GM12878 (cell line): ENCODE measurements around the gene CHRNA3.

Experiments used
- CHD2 ChIP-seq: IDR thresholded peaks from 2 replicates; pipeline ENCODE4 v1.6.1; 2011; ENCODE audit warnings: low read depth, low read length, improper control_type of control experiment, borderline replicate concordance
- EP300 ChIP-seq, 2 experiments: fragments of 150-350 bp in 1 of 2; IDR thresholded peaks; 2 replicates each; pipeline ENCODE4 v1.6.1; 2011 to 2012; ENCODE audit warnings: low read depth in 2 of 2, low read length in 2 of 2, borderline replicate concordance in 1 of 2, improper control_type of control experiment in 1 of 2, inconsistent platforms in 1 of 2; ENCODE audit not compliant: control insufficient read depth in 1 of 2
- HDGF ChIP-seq: fragments of 450-650 bp; IDR thresholded peaks from 2 replicates; pipeline ENCODE4 v1.6.1; 2016; ENCODE audit warnings: antibody characterized with exemption
- POLR2A ChIP-seq: IDR thresholded peaks from 2 replicates; pipeline ENCODE4 v1.6.1; 2011; ENCODE audit warnings: low read depth, mild to moderate bottlenecking, low read length
- RBBP5 ChIP-seq: fragments of 200-600 bp; sonication (generic); conservative IDR thresholded peaks from 2 replicates; pipeline ENCODE4 v1.6.1; 2016
- RFX5 ChIP-seq: IDR thresholded peaks from 2 replicates; pipeline ENCODE4 v1.6.1; 2011; ENCODE audit warnings: low read depth, low read length, improper control_type of control experiment
- SMARCA5 ChIP-seq: fragments of 450-650 bp; IDR thresholded peaks from 2 replicates; pipeline ENCODE4 v1.6.1; 2017; ENCODE audit warnings: mild to moderate bottlenecking
- ZBED1 ChIP-seq: IDR thresholded peaks from 2 replicates; pipeline ENCODE4 v1.6.1; 2016; ENCODE audit warnings: borderline replicate concordance
- ZNF274 ChIP-seq: IDR thresholded peaks from one replicate; pipeline ENCODE4 v1.8.0; 2011; ENCODE audit not compliant: insufficient read length, insufficient read depth
- TF ChIP-seq, protein P1 (sequence below), 3 experiments: IDR thresholded peaks in 2 of 3; conservative IDR thresholded peaks in 1 of 3; 2 replicates each; pipeline ENCODE4 v1.5.1; 2011; ENCODE audit warnings: low read depth in 3 of 3, low read length in 3 of 3, mild to moderate bottlenecking in 3 of 3, control low read depth in 2 of 3, moderate library complexity in 2 of 3, inconsistent platforms in 1 of 3, mixed read lengths in 1 of 3; ENCODE audit not compliant: control insufficient read depth in 2 of 3, insufficient read depth in 1 of 3; ENCODE audit errors: extremely low read depth in 1 of 3
- TF ChIP-seq, protein P2 (sequence below): fragments of 450-650 bp; IDR thresholded peaks from 2 replicates; pipeline ENCODE4 v1.6.1; 2017; ENCODE audit warnings: mild to moderate bottlenecking, moderate library complexity
- TF ChIP-seq, protein P3 (sequence below): fragments of 450-650 bp; IDR thresholded peaks from 2 replicates; pipeline ENCODE4 v1.6.1; 2014; ENCODE audit warnings: mild to moderate bottlenecking
- TF ChIP-seq, protein P4 (sequence below): IDR thresholded peaks from 2 replicates; pipeline ENCODE4 v1.6.1; 2012; ENCODE audit warnings: mild to moderate bottlenecking, low read depth, low read length
- TF ChIP-seq, protein P5 (sequence below): IDR thresholded peaks from 2 replicates; pipeline ENCODE4 v1.6.1; 2011; ENCODE audit warnings: low read depth, mild to moderate bottlenecking, low read length, moderate library complexity, borderline replicate concordance; ENCODE audit errors: extremely low read depth

DNA sequence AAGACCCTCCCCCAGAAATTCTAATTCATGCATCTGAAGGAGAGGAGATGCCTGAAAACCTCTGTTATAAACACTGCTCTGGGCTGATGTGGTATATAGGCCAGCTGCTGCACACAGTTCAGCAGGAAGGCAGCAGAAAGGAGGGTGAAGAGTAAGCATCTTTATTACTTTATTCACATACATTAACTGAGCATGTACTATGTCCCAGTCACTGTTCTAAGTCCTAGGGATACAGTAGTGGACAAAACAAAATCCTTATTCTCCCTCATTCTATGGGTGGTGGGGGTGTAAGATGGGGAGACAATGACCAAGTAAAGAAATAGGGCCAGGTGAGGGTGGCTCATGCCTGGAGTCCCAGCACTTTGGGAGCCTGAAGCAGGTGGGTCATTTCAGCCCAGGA, 38.0 kb upstream of the CHRNA3 start:
- TF ChIP-seq, protein P1, sequence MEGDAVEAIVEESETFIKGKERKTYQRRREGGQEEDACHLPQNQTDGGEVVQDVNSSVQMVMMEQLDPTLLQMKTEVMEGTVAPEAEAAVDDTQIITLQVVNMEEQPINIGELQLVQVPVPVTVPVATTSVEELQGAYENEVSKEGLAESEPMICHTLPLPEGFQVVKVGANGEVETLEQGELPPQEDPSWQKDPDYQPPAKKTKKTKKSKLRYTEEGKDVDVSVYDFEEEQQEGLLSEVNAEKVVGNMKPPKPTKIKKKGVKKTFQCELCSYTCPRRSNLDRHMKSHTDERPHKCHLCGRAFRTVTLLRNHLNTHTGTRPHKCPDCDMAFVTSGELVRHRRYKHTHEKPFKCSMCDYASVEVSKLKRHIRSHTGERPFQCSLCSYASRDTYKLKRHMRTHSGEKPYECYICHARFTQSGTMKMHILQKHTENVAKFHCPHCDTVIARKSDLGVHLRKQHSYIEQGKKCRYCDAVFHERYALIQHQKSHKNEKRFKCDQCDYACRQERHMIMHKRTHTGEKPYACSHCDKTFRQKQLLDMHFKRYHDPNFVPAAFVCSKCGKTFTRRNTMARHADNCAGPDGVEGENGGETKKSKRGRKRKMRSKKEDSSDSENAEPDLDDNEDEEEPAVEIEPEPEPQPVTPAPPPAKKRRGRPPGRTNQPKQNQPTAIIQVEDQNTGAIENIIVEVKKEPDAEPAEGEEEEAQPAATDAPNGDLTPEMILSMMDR (IDR thresholded peaks at IDR 0.05 in 2 of 3, conservative IDR thresholded peaks at IDR 0.05 in 1 of 3; ENCODE audit: control insufficient read depth in 2 of 3, extremely low read depth in 1 of 3, insufficient read depth in 1 of 3, low read depth in 3 of 3, low read length in 3 of 3) = no peak
- TF ChIP-seq RBBP5 (no peak), RFX5 (no peak), HDGF (no peak), ZNF274 (no peak), POLR2A (no peak), CHD2 (no peak), EP300 (IDR thresholded peaks at IDR 0.05; ENCODE audit: borderline replicate concordance in 1 of 2, control insufficient read depth in 1 of 2, low read depth in 2 of 2, low read length in 2 of 2) (no peak), SMARCA5 (no peak), ZBED1 (no peak)
- TF ChIP-seq, protein P2, sequence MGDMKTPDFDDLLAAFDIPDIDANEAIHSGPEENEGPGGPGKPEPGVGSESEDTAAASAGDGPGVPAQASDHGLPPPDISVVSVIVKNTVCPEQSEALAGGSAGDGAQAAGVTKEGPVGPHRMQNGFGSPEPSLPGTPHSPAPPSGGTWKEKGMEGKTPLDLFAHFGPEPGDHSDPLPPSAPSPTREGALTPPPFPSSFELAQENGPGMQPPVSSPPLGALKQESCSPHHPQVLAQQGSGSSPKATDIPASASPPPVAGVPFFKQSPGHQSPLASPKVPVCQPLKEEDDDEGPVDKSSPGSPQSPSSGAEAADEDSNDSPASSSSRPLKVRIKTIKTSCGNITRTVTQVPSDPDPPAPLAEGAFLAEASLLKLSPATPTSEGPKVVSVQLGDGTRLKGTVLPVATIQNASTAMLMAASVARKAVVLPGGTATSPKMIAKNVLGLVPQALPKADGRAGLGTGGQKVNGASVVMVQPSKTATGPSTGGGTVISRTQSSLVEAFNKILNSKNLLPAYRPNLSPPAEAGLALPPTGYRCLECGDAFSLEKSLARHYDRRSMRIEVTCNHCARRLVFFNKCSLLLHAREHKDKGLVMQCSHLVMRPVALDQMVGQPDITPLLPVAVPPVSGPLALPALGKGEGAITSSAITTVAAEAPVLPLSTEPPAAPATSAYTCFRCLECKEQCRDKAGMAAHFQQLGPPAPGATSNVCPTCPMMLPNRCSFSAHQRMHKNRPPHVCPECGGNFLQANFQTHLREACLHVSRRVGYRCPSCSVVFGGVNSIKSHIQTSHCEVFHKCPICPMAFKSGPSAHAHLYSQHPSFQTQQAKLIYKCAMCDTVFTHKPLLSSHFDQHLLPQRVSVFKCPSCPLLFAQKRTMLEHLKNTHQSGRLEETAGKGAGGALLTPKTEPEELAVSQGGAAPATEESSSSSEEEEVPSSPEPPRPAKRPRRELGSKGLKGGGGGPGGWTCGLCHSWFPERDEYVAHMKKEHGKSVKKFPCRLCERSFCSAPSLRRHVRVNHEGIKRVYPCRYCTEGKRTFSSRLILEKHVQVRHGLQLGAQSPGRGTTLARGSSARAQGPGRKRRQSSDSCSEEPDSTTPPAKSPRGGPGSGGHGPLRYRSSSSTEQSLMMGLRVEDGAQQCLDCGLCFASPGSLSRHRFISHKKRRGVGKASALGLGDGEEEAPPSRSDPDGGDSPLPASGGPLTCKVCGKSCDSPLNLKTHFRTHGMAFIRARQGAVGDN = no peak
- TF ChIP-seq, protein P3, sequence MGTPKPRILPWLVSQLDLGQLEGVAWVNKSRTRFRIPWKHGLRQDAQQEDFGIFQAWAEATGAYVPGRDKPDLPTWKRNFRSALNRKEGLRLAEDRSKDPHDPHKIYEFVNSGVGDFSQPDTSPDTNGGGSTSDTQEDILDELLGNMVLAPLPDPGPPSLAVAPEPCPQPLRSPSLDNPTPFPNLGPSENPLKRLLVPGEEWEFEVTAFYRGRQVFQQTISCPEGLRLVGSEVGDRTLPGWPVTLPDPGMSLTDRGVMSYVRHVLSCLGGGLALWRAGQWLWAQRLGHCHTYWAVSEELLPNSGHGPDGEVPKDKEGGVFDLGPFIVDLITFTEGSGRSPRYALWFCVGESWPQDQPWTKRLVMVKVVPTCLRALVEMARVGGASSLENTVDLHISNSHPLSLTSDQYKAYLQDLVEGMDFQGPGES = no peak
- TF ChIP-seq, protein P4, sequence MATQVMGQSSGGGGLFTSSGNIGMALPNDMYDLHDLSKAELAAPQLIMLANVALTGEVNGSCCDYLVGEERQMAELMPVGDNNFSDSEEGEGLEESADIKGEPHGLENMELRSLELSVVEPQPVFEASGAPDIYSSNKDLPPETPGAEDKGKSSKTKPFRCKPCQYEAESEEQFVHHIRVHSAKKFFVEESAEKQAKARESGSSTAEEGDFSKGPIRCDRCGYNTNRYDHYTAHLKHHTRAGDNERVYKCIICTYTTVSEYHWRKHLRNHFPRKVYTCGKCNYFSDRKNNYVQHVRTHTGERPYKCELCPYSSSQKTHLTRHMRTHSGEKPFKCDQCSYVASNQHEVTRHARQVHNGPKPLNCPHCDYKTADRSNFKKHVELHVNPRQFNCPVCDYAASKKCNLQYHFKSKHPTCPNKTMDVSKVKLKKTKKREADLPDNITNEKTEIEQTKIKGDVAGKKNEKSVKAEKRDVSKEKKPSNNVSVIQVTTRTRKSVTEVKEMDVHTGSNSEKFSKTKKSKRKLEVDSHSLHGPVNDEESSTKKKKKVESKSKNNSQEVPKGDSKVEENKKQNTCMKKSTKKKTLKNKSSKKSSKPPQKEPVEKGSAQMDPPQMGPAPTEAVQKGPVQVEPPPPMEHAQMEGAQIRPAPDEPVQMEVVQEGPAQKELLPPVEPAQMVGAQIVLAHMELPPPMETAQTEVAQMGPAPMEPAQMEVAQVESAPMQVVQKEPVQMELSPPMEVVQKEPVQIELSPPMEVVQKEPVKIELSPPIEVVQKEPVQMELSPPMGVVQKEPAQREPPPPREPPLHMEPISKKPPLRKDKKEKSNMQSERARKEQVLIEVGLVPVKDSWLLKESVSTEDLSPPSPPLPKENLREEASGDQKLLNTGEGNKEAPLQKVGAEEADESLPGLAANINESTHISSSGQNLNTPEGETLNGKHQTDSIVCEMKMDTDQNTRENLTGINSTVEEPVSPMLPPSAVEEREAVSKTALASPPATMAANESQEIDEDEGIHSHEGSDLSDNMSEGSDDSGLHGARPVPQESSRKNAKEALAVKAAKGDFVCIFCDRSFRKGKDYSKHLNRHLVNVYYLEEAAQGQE = no peak
- TF ChIP-seq, protein P5, sequence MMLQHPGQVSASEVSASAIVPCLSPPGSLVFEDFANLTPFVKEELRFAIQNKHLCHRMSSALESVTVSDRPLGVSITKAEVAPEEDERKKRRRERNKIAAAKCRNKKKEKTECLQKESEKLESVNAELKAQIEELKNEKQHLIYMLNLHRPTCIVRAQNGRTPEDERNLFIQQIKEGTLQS = no peak
